Choroid plexus epithelial cell (primary cell): Measurements from ENCODE around the gene MERTK.

Experiments used
- DNase-seq: peaks from one replicate; pipeline ENCODE4 v3.0.0-alpha.2; 2010; ENCODE audit warnings: low read depth
- H3K4me3 ChIP-seq: 2 replicates; pipeline ENCODE4 v1.5.1; 2011; ENCODE audit warnings: low read depth, mild to moderate bottlenecking, control low read depth, low read length, moderate library complexity
- TF ChIP-seq, protein P1 (sequence below): conservative IDR thresholded peaks from 2 replicates; pipeline ENCODE4 v1.5.1; 2011; ENCODE audit warnings: low read depth, mild to moderate bottlenecking, control low read depth, inconsistent platforms, low read length, moderate library complexity

The MERTK gene

DNA sequence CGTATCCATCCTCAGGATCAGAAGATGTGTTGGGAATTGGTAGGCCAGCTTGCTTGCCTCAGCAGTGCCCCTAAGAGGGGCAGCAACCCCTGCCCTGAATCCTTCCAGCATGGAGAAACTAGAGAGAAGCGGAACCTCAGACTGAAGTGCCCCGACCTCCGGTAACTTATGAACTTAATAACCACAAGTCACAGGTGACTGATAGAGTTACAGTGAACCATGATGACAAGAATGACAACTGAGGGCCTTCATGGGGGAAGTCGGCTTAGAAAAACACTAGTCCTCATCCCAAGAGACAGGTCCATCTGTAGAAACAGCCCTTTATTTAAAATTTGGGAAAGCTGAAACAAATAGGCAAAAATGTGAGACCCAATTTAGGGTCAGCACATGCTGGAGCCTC is 114.1 kb downstream of the MERTK start:
- TF ChIP-seq, protein P1, sequence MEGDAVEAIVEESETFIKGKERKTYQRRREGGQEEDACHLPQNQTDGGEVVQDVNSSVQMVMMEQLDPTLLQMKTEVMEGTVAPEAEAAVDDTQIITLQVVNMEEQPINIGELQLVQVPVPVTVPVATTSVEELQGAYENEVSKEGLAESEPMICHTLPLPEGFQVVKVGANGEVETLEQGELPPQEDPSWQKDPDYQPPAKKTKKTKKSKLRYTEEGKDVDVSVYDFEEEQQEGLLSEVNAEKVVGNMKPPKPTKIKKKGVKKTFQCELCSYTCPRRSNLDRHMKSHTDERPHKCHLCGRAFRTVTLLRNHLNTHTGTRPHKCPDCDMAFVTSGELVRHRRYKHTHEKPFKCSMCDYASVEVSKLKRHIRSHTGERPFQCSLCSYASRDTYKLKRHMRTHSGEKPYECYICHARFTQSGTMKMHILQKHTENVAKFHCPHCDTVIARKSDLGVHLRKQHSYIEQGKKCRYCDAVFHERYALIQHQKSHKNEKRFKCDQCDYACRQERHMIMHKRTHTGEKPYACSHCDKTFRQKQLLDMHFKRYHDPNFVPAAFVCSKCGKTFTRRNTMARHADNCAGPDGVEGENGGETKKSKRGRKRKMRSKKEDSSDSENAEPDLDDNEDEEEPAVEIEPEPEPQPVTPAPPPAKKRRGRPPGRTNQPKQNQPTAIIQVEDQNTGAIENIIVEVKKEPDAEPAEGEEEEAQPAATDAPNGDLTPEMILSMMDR, result no peak
- no peak for DNase-seq
- H3K4me3 ChIP-seq, result no peak overlapping the region

DNA sequence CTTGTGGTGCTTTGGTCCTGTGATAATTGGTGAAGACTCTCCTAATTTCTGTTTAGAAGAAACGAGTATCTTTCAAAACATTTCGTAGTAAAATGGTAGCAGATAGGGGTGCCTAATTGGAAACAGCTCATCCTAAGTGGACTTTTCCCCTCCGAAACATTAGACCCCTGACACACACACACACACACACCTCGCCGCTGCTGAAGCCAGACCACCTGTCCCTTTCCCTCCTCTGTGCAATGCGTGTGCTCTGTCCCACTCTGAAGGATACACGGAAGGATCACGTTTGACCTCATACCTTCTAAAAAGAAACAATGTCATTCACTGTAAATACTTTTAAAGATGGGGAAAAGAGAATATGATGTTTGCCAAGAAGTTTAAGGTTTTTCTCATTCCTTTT is 120.4 kb downstream of the MERTK start:
- no peak overlapping the region for H3K4me3 ChIP-seq
- DNase-seq, result no peak
- TF ChIP-seq, protein P1, result no peak

DNA sequence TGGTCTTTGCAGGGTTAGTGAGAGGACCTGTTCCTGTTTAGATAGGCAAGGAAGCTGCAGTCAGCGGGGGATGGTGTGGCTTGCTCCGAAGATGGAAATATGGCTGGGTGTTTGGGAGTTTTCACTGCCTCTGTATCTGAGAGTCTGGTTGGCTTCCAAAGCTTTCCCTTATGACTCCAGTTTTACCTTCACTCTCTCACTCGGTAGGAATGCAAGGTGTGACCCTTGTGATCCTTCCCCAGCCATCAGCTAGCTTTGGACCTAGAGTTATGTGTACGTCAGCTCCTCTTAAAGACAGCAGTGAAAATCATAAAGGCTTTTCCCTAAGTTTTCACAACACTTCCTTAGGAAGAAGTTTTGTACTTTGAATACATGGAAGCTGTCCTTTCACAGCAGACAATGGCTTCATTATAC is 121.2 kb downstream of the MERTK start:
- no peak for DNase-seq

DNA sequence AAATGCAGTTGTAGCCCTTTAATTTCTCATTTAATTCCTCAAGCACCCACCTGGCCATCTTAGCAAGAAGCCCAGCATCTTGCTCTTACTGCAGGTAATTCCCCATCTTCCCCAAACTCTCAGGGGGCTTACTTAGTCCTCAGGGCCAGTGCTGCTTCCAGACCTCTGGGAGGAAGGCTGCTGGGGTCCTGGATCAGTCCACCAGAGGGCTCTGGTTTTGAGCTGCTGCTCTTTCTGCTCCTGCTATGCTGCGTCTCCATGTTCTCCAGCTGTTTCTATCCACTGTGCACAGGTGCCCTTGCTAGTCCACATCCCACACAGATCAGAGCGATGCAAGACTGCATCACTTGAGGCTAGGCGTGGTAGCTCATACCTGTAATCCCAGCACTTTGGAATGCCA is 122.2 kb downstream of the MERTK start:
- TF ChIP-seq, protein P1, result peak; percentile 49
- peak; percentile 9 for DNase-seq
- H3K4me3 ChIP-seq, result no peak overlapping the region

More for the DNA sequence above, 121.2 kb downstream of the MERTK start:
- TF ChIP-seq, protein P1, result no peak
- H3K4me3 ChIP-seq, result no peak overlapping the region

DNA sequence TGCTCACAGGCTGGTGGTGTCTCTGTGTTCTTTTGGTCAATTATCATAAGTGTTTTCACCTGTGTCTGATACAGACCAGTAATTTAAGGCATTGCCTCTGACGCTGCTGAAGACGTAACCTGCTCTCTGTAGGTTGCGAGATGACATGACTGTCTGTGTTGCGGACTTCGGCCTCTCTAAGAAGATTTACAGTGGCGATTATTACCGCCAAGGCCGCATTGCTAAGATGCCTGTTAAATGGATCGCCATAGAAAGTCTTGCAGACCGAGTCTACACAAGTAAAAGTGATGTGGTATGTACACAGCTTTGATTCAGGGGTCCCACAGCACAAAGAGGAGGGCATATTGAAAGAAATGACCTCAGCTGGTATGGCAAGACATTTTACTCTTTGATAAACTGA is 122.9 kb downstream of the MERTK start:
- TF ChIP-seq, protein P1, result no peak
- DNase-seq, result no peak
- no peak overlapping the region for H3K4me3 ChIP-seq

DNA sequence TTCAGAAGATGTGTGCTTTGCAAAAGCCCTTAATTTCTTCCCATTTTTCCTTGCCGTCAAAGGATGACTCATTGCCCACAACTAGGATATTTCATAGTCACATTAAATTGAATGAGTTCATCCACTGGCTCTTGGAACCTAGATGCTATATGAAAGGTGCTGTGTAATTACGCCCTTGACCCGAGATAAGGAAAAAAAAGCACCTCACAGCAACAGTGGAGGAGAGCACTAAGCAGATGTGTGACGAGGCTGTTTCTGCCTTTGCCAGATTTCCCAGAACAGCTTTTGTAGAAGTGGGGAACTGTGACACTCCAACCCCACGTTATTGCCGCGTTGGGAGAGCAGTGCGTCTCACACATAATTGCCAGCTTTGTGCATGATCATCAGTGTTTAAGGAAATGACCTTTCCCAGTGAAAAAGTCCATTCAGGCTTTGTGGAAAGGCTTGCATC is 123.4 kb downstream of the MERTK start:
- DNase-seq, result peak; percentile 36
- H3K4me3 ChIP-seq, result no peak overlapping the region
- TF ChIP-seq, protein P1, result no peak

DNA sequence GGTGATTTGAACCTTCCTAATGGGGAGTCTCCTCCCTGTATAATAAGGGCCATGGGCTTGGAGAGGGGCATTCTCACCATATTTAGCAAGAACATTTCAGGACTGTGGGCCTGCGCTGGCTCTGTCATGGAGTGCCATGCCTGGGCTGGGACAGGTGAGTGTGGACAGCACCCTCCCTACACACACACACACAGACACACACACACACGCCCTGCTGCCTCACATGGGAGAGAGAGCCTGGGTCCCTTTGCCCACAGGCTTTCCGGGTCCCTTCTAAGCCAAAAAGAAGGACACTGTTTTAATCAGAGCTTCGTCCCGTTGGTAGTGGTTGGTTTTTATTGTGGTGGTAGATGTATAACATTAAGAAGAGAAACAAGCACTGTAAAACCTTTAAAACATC is 125.3 kb downstream of the MERTK start:
- H3K4me3 ChIP-seq, result no peak overlapping the region
- DNase-seq, result no peak
- TF ChIP-seq, protein P1, result no peak
